ENCODE results near the gene KRT4.

The KRT4 gene

GRCh38 chr12:52836491-52837412 lies 22.8 kb upstream of the KRT4 start:
- DNase-seq = no peak

DNA sequence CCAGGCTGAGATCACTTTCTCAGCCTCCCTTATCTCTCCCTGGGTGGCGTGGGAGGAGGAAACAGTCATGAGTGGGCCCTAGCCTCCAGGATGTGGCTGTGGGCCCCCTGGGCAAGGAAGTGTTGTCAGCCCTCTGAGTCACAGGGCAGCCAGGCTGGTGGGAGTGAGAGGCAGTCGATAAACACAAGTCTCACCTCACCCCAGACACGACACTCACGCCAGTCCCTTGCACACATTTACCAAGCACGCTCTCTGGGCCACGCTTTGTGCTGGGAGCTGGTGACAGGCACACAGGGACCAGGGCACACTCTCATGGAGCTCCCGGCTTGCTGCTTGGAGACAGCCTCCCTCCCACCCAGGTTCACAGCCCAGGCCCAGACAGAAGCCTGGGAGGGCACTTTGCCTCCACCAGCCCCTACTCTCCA lies 22.1 kb upstream of the KRT4 start:
- peak; percentile 51 to 74 for DNase-seq

GRCh38 chr12:52835271-52836041 lies 21.5 kb upstream of the KRT4 start:
- DNase-seq = no peak

DNA sequence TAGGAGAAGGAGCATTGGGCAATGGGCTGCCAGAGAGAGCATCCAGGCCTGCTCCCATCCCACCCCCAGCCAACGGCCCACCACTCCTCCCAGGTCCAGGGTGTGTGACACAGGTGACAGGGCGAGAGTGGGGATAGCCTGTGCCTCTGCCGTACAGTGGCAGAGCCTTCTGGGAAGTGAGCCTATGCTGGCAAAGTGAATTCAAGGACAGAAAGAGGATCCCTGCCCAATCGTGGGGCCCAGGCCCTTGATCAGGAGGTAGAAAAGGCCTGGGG lies 20.7 kb upstream of the KRT4 start:
- no peak for DNase-seq

- DNase-seq = no peak
Observed at GRCh38 chr12:52833922-52834726, 20.2 kb upstream of the KRT4 start, which contains the start of gene KRT79. Gene KRT79 (minus strand): TSS chr12:52834311. CDS start chr12:52834260, 51 bp downstream.

GRCh38 chr12:52832985-52833905 lies 19.3 kb upstream of the KRT4 start:
- no peak for DNase-seq

GRCh38 chr12:52832451-52832850 lies 18.5 kb upstream of the KRT4 start:
- DNase-seq = no peak

GRCh38 chr12:52831251-52831650 lies 17.3 kb upstream of the KRT4 start:
- DNase-seq = no peak

DNA sequence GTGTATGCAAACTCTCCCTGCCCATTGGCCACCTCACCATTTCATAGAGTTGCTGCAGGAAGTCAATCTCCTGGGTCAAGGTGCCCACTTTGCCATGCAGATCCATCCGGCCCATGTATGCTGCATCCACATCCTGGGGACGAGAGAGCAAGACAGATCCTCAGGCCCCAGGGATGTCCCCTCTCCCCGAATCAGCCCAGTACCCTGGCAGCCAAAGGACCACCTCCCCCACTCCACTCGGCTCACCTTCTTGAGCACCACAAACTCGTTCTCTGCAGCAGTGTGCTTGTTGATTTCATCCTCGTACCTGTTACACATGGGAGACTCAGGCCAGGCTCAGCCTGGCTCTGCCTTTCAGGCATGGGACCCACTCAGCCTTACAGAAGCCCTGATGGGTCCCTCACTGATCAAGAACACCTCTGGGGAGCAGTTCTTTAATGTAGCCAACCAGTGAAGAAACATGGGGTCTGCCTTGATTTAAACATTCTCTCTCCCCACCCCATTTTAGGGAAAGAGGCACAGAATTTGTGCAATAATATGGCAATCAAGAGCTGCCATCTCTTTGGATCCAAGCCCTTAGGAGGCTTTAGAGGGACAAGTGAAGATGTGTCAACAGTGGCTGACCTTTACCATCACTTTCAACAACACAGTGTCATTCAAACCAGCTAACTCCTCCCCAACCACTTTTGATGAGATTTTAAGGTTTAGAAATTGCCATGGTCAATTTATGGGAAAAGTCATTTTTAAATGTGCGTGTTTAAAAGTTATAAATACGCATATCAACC lies 16.3 kb upstream of the KRT4 start:
- no peak for DNase-seq

DNA sequence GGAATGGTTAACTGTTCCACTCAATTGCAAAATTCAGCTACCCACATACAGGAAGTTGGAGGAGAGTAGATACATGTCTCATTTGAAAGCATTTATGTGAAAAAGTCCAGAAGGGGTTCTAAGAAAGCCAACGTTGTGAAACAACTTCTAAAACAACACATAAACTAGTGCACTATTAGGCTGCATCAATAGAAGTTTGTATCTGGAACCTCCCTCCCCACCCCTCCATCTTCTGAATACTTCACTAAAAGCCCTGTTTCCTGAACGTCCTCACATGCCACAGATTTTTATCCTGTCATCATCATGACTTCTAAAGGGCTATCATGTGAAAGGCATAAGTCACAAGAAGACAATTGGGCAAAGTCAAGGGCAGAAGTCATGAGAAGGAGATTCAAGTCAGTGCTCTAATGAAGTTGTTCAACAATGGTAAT lies 14.7 kb upstream of the KRT4 start:
- DNase-seq = no peak

- no peak for DNase-seq
Observed at GRCh38 chr12:52828156-52828555, 14.2 kb upstream of the KRT4 start.

DNA sequence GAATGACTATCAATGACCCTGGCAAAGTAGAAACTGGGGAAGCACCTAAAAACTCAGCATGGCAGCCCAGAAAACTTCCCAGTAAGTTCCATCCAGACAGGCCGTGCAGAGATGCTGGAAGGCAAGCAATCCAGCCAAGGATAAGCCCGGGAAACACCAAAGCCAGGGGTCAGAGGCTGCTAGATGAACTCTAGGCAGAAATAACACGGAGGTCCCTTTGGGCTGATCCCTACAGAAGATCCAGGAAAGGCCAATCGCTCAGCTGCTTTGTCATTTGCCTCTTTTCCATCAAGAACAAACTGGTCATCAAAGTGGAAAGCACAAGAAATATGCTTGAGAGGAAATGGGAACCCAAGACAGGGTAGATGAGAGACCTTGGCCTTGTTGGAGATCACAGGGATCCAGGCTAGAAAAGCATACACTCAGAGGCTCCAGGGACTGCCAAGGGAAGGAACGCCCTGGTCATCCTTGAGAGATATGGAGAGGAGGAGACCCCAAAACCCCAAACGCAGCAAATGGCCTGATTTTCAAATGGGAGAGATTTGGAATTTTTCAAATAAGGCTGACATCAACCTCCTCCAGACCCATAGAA lies 13.7 kb upstream of the KRT4 start:
- no peak for DNase-seq

DNA sequence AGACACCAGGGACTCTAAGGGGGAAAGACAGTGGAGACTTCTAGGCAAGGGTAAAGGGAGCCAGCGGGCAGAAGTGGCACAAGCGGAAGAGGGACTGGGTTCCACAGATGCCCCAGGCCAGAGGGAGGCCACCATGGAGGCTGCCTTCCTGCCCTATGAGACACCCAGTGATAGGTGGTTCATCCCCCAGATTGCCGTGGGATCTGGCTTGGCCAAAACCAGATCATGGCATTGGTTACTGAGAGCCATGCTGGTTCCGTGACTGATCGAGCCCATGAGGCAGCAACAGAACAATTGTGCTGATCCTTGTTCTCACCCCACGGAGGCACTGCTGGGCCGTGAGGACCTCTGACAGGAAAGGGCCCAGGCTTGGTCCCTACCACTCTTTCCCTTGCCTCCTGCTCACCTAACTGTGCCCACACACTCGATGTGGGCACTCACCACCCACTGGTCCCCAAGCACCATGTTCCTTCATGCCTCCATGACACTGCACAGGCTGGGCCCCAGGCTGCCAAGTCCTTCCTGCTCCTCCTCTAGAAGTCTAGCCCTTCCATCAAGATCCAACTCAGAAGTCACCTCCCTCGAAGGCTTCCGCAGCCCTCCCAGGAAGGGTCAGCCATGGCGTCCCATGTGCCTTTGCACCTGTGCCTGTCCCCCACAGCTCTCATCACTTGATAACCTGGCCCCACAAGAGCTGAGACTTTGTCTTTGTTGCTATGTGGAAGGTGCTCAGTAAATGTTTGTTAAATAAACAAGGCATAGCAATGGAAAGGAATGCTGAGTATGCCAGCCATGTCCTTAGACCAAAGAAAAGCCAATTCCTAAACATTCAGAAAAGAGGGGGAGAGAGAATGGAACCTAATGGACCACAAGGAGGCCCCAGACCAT lies 12.9 kb upstream of the KRT4 start:
- no peak for DNase-seq

DNA sequence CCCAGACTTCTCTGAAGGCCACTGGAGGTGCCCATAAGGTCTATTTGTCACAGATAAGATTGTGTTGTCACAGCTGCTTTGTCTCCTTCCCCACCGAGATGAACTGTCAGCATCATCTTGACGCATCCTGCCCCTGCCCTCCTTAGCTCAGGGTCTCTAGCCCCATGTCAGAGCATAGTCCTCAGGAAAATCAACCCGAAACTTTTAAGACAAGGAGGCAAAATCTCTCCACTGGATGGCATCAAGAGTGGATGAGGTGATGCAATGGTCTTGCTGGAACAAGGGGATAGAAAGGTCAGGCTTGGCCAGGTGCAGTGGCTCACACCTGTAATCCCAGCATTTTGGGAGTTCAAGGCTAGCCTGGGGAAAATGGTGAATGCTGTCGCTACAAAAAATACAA lies 12.0 kb upstream of the KRT4 start:
- DNase-seq = no peak

DNA sequence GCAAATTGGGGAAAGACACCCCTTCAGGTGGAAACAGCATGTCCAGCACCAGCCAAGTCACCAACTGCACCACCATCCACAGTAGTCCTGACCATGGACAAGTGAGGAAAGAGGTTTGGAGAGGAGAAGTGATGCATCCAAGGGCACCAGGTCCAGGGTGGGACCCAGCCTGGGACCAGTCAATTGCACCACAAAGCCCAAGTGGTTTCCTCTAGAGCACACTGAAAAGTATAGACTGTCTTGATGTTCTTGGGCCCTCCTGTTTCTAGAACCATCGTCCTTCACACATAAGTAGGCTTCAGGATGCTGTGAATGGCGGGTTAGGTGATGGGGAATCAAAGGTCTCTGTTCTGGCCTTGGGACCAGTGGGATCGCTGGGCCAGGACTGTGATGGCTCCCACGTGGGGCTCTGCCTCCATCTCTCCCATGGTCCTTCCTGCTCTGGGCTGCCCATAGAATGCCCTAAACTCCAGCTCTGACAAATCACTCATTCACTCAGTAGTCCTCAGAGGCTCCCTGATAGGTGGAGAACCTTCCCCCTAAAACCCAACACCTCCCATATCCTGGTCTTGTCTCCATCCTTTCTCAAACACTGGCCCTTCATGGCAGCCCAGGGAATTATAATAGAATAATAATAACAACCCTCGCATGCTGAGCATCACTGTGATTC lies 11.0 kb upstream of the KRT4 start:
- DNase-seq = no peak

DNA sequence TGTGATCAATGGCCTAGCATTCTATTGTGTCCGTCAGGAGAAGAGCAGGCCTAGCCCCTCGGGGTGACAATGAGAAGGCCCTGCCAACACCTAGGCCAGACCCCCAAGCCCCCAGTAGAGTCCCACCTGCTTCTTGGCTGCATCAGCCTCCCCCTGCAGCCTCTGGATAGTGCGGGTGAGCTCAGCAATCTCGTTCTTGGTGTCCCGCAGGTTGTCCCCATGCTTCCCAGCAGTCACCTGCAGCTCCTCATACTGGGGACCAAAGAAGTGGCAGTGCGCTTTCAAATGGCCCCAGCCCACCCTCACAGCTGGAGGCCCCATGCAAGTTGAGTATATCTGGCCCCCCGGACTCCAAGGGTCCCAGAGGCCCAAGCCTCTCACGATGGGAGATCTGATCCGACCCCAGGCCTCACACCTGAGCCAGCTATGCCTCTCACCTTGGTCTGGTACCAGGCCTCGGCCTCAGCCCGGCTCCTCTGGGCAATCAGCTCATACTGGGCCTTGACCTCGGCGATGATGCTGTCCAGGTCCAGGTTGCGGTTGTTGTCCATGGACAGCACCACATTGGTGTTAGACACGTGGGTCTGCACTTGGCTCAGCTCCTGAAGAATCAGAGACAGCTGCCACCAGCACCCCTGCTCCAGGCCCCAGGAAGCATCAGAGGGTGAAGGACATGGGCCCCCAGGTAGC lies 10.0 kb upstream of the KRT4 start:
- DNase-seq = no peak

DNA sequence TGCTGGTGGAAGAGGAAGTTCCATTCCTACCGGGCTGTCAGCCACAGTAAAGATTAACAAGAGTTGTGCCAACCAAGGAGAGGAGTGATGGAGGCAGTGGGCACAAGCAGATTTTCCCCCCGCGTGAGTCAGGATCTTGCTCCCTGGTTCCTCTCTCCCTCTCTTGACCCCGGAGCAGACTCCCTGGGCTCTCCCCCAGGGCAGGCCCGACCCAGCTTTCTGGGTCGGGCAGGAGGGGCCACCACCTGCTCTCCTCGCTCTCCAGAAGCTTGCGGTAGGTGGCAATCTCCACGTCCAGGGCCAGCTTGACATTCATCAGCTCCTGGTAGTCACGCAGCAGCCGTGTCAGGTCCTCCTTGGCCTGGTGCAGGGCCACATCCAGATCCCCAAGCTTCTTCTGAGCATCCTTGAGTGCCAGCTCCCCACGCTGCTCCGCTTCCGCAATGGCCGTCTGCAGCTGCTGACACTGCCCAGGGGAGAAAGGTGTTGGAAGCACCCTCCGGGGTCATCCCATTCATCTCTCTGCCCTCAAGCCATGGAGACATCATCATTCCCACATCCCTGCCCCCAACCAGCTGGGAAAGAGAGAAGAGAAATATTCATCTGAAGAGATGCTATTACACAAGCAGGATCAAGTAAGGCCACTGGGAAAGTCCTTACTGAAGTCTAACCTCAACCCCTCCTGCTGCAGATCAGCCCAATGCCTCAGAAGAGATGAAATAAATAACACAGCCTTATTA lies 9.0 kb upstream of the KRT4 start:
- no peak for DNase-seq

Data from stimulated activated CD4-positive, alpha-beta T cell treated with anti-CD3 and anti-CD28 coated beads, Interleukin-4, amount 100 ng/mL, for 4 hours (primary cell).